Keratinocyte (primary cell): ENCODE measurements around the gene NDUFAF8.

Source experiments
- EZH2 ChIP-seq: IDR thresholded peaks from one replicate; pipeline ENCODE4 v1.6.1; 2012; ENCODE audit warnings: inconsistent platforms, mild to moderate bottlenecking, low read length, moderate library complexity
- TF ChIP-seq, protein P1 (sequence below), 3 experiments: IDR thresholded peaks in 1 of 3; conservative IDR thresholded peaks in 1 of 3; optimal IDR thresholded peaks in 1 of 3; 2 replicates in 2 of 3; 3 replicates in 1 of 3; pipeline versions ENCODE3 to v1.5.1; 2011; ENCODE audit warnings: low read length in 3 of 3, mild to moderate bottlenecking in 3 of 3, moderate library complexity in 2 of 3, control low read depth in 1 of 3, inconsistent platforms in 1 of 3; ENCODE audit not compliant: insufficient read depth in 2 of 3; ENCODE audit errors: extremely low read depth in 1 of 3

DNA sequence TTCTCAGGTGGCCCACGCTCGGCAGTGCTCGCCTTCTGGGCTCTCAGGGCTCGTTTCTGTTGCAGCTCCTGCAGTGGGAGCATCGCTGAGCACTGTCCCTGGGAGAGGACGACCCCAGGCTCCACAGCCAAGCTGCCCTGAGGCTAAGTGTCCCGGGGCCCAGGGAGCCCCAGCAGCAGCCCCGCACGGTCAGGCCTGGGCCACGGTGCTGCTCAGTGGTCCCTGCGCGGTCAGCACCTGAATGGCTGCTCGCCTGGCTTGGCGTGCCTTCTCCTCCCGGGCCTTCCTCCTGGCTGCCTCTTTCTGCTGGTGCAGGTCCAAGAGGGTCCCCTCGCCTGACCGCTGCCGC lies 39.7 kb upstream of the NDUFAF8 start:
- TF ChIP-seq EZH2, result no peak
- TF ChIP-seq, protein P1, sequence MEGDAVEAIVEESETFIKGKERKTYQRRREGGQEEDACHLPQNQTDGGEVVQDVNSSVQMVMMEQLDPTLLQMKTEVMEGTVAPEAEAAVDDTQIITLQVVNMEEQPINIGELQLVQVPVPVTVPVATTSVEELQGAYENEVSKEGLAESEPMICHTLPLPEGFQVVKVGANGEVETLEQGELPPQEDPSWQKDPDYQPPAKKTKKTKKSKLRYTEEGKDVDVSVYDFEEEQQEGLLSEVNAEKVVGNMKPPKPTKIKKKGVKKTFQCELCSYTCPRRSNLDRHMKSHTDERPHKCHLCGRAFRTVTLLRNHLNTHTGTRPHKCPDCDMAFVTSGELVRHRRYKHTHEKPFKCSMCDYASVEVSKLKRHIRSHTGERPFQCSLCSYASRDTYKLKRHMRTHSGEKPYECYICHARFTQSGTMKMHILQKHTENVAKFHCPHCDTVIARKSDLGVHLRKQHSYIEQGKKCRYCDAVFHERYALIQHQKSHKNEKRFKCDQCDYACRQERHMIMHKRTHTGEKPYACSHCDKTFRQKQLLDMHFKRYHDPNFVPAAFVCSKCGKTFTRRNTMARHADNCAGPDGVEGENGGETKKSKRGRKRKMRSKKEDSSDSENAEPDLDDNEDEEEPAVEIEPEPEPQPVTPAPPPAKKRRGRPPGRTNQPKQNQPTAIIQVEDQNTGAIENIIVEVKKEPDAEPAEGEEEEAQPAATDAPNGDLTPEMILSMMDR (optimal IDR thresholded peaks at IDR 0.05 in 1 of 3, IDR thresholded peaks at IDR 0.05 in 1 of 3, conservative IDR thresholded peaks at IDR 0.05 in 1 of 3; ENCODE audit: extremely low read depth in 1 of 3, insufficient read depth in 2 of 3, low read length in 3 of 3), result no peak
